ENCODE measurements around the gene COL4A2. TPM values are rescaled to one million over a fixed set of nuclear protein-coding genes. Genes with fewer than 3 reads are reported as not detected.

The COL4A2 gene
- total RNA-seq, 2 experiments from 2014 or later = not detected

- no peak for DNase-seq
- Mint-ChIP-seq H3K36me3 (ENCODE audit: low read depth) (no peaks in the 10 kb centered on the region), H3K9me3 (no peaks in the 10 kb centered on the region), H3K4me3 (no peak overlapping the region), H3K27ac (no peak overlapping the region), H3K4me1 (ENCODE audit: low read depth) (peaks cover 26% of the 10 kb centered on the region), H3K27me3 (no peaks in the 10 kb centered on the region)
- TF ChIP-seq CTCF (IDR thresholded peaks at IDR 0.05) = no peak
- ChIA-PET CTCF (no interaction called here), POLR2A (no interaction called here)
- intact Hi-C loops (cut with micrococcal nuclease) = no loop called here
- no peak for ATAC-seq
These were observed 216.1 kb downstream of the COL4A2 start for GRCh38 chr13:110523180-110523579.

GRCh38 chr13:110523838-110524540, 216.9 kb downstream of the COL4A2 start:
- peaks cover 2% of the 10 kb centered on the region for H3K27me3 Mint-ChIP-seq
- H3K36me3 Mint-ChIP-seq (ENCODE audit: low read depth) = no peaks in the 10 kb centered on the region
- no peak for TF ChIP-seq CTCF (IDR thresholded peaks at IDR 0.05)
- H3K4me3 Mint-ChIP-seq = no peak overlapping the region
- ChIA-PET CTCF (no interaction called here), POLR2A (no interaction called here)
- DNase-seq (no peak), ATAC-seq (no peak)
- intact Hi-C loops (cut with micrococcal nuclease) = no loop called here
- no peak overlapping the region for H3K27ac Mint-ChIP-seq
- H3K4me1 Mint-ChIP-seq (ENCODE audit: low read depth) = peaks cover 26% of the 10 kb centered on the region
- no peaks in the 10 kb centered on the region for H3K9me3 Mint-ChIP-seq

- CTCF ChIA-PET = no interaction called here
- DNase-seq = peak; percentile 13
- TF ChIP-seq CTCF (IDR thresholded peaks at IDR 0.05) = no peak
- Mint-ChIP-seq H3K9me3 (no peaks in the 10 kb centered on the region), H3K4me1 (ENCODE audit: low read depth) (peaks cover 26% of the 10 kb centered on the region), H3K4me3 (no peak overlapping the region), H3K36me3 (ENCODE audit: low read depth) (no peaks in the 10 kb centered on the region), H3K27me3 (peaks cover 2% of the 10 kb centered on the region), H3K27ac (no peak overlapping the region)
- POLR2A ChIA-PET = no interaction called here
- ATAC-seq = peak; percentile 44
- intact Hi-C loops (cut with micrococcal nuclease) = no loop called here
These were observed 217.6 kb downstream of the COL4A2 start for GRCh38 chr13:110524541-110525257.

GRCh38 chr13:110525328-110526319, 218.5 kb downstream of the COL4A2 start:
- intact Hi-C loops (cut with micrococcal nuclease) = no loop called here
- TF ChIP-seq CTCF (IDR thresholded peaks at IDR 0.05) = no peak
- Mint-ChIP-seq H3K27me3 (peaks cover 2% of the 10 kb centered on the region), H3K36me3 (ENCODE audit: low read depth) (no peaks in the 10 kb centered on the region), H3K4me1 (ENCODE audit: low read depth) (peaks cover 26% of the 10 kb centered on the region), H3K27ac (no peak overlapping the region), H3K9me3 (no peaks in the 10 kb centered on the region), H3K4me3 (no peak overlapping the region)
- ChIA-PET CTCF (interaction anchor here (1.7 kb wide), 1 partner anchor 70 kb away, joined by 6 read pairs; no protein-coding TSS in a partner anchor), POLR2A (interaction anchor here (1.0 kb wide), 1 partner anchor 37 kb away, joined by 3 read pairs; no protein-coding TSS in a partner anchor)
- ATAC-seq (peak; percentile 83), DNase-seq (peak; percentile 52)
